ENCODE results near the gene NPLOC4.

The NPLOC4 gene

GRCh38 chr17:81522491-81523401 lies 114.2 kb downstream of the NPLOC4 start:
- H3K36me3 ChIP-seq (ENCODE audit: control insufficient read depth, insufficient read depth, low read length): no peaks in the 10 kb centered on the region
- no peak overlapping the region for H3K4me3 ChIP-seq (ENCODE audit: insufficient read depth, low read depth, low read length, poor library complexity, severe bottlenecking)
- no peak for DNase-seq
- no peaks in the 10 kb centered on the region for H3K9me3 ChIP-seq (ENCODE audit: control insufficient read depth, low read length)
- H3K27ac ChIP-seq (ENCODE audit: insufficient read depth, low read length, poor library complexity, severe bottlenecking): no peak overlapping the region
- H3K27me3 ChIP-seq (replicated peaks; ENCODE audit: control insufficient read depth, insufficient read depth, low read length, poor library complexity, severe bottlenecking): peaks cover 11% of the 10 kb centered on the region
- peaks cover 16% of the 10 kb centered on the region for H3K4me1 ChIP-seq (ENCODE audit: control insufficient read depth, insufficient read depth, low read length, poor library complexity, severe bottlenecking)

GRCh38 chr17:81520021-81520901 lies 116.7 kb downstream of the NPLOC4 start:
- peaks cover 32% of the 10 kb centered on the region for H3K4me1 ChIP-seq (ENCODE audit: control insufficient read depth, insufficient read depth, low read length, poor library complexity, severe bottlenecking)
- no peaks in the 10 kb centered on the region for H3K9me3 ChIP-seq (ENCODE audit: control insufficient read depth, low read length)
- no peaks in the 10 kb centered on the region for H3K36me3 ChIP-seq (ENCODE audit: control insufficient read depth, insufficient read depth, low read length)
- H3K27ac ChIP-seq (ENCODE audit: insufficient read depth, low read length, poor library complexity, severe bottlenecking): no peak overlapping the region
- H3K27me3 ChIP-seq (replicated peaks; ENCODE audit: control insufficient read depth, insufficient read depth, low read length, poor library complexity, severe bottlenecking): peaks cover 6% of the 10 kb centered on the region
- no peak for DNase-seq
- H3K4me3 ChIP-seq (ENCODE audit: insufficient read depth, low read depth, low read length, poor library complexity, severe bottlenecking): no peak overlapping the region

- H3K27ac ChIP-seq (ENCODE audit: insufficient read depth, low read length, poor library complexity, severe bottlenecking): peak overlapping the region; percentile 42
Measured at GRCh38 chr17:81519284-81520020, 117.5 kb downstream of the NPLOC4 start.

GRCh38 chr17:81518785-81519283 lies 118.1 kb downstream of the NPLOC4 start:
- DNase-seq: no peak
- peaks cover 35% of the 10 kb centered on the region for H3K4me1 ChIP-seq (ENCODE audit: control insufficient read depth, insufficient read depth, low read length, poor library complexity, severe bottlenecking)
- peak overlapping the region; percentile 42 for H3K27ac ChIP-seq (ENCODE audit: insufficient read depth, low read length, poor library complexity, severe bottlenecking)

More at GRCh38 chr17:81519284-81520020, 117.5 kb downstream of the NPLOC4 start:
- Histone ChIP-seq H3K9me3 (ENCODE audit: control insufficient read depth, low read length) (no peaks in the 10 kb centered on the region), H3K27me3 (replicated peaks; ENCODE audit: control insufficient read depth, insufficient read depth, low read length, poor library complexity, severe bottlenecking) (peaks cover 4% of the 10 kb centered on the region), H3K36me3 (ENCODE audit: control insufficient read depth, insufficient read depth, low read length) (no peaks in the 10 kb centered on the region), H3K4me3 (ENCODE audit: insufficient read depth, low read depth, low read length, poor library complexity, severe bottlenecking) (peak overlapping the region; percentile 64), H3K4me1 (ENCODE audit: control insufficient read depth, insufficient read depth, low read length, poor library complexity, severe bottlenecking) (peaks cover 35% of the 10 kb centered on the region)
- peak; percentile 65 to 70 (median 66) for DNase-seq

GRCh38 chr17:81518113-81518784 lies 118.7 kb downstream of the NPLOC4 start:
- H3K27ac ChIP-seq (ENCODE audit: insufficient read depth, low read length, poor library complexity, severe bottlenecking): no peak overlapping the region
- DNase-seq: no peak
- peaks cover 40% of the 10 kb centered on the region for H3K4me1 ChIP-seq (ENCODE audit: control insufficient read depth, insufficient read depth, low read length, poor library complexity, severe bottlenecking)
- no peaks in the 10 kb centered on the region for H3K9me3 ChIP-seq (ENCODE audit: control insufficient read depth, low read length)
- H3K36me3 ChIP-seq (ENCODE audit: control insufficient read depth, insufficient read depth, low read length): no peaks in the 10 kb centered on the region
- H3K4me3 ChIP-seq (ENCODE audit: insufficient read depth, low read depth, low read length, poor library complexity, severe bottlenecking): no peak overlapping the region
- no peaks in the 10 kb centered on the region for H3K27me3 ChIP-seq (replicated peaks; ENCODE audit: control insufficient read depth, insufficient read depth, low read length, poor library complexity, severe bottlenecking)

More at GRCh38 chr17:81518785-81519283, 118.1 kb downstream of the NPLOC4 start:
- H3K4me3 ChIP-seq (ENCODE audit: insufficient read depth, low read depth, low read length, poor library complexity, severe bottlenecking): peak overlapping the region; percentile 64
- no peaks in the 10 kb centered on the region for H3K27me3 ChIP-seq (replicated peaks; ENCODE audit: control insufficient read depth, insufficient read depth, low read length, poor library complexity, severe bottlenecking)
- H3K36me3 ChIP-seq (ENCODE audit: control insufficient read depth, insufficient read depth, low read length): no peaks in the 10 kb centered on the region
- no peaks in the 10 kb centered on the region for H3K9me3 ChIP-seq (ENCODE audit: control insufficient read depth, low read length)

- Histone ChIP-seq H3K9me3 (ENCODE audit: control insufficient read depth, low read length) (no peaks in the 10 kb centered on the region), H3K4me3 (ENCODE audit: insufficient read depth, low read depth, low read length, poor library complexity, severe bottlenecking) (no peak overlapping the region), H3K27ac (ENCODE audit: insufficient read depth, low read length, poor library complexity, severe bottlenecking) (peak overlapping the region; percentile 7), H3K36me3 (ENCODE audit: control insufficient read depth, insufficient read depth, low read length) (no peaks in the 10 kb centered on the region), H3K4me1 (ENCODE audit: control insufficient read depth, insufficient read depth, low read length, poor library complexity, severe bottlenecking) (peaks cover 43% of the 10 kb centered on the region), H3K27me3 (replicated peaks; ENCODE audit: control insufficient read depth, insufficient read depth, low read length, poor library complexity, severe bottlenecking) (no peaks in the 10 kb centered on the region)
- DNase-seq: no peak
Measured at GRCh38 chr17:81517339-81518112, 119.4 kb downstream of the NPLOC4 start.

- no peak for DNase-seq
- H3K27me3 ChIP-seq (replicated peaks; ENCODE audit: control insufficient read depth, insufficient read depth, low read length, poor library complexity, severe bottlenecking): no peaks in the 10 kb centered on the region
- no peaks in the 10 kb centered on the region for H3K36me3 ChIP-seq (ENCODE audit: control insufficient read depth, insufficient read depth, low read length)
- no peaks in the 10 kb centered on the region for H3K9me3 ChIP-seq (ENCODE audit: control insufficient read depth, low read length)
- no peak overlapping the region for H3K4me3 ChIP-seq (ENCODE audit: insufficient read depth, low read depth, low read length, poor library complexity, severe bottlenecking)
- H3K27ac ChIP-seq (ENCODE audit: insufficient read depth, low read length, poor library complexity, severe bottlenecking): peak overlapping the region; percentile 7
- H3K4me1 ChIP-seq (ENCODE audit: control insufficient read depth, insufficient read depth, low read length, poor library complexity, severe bottlenecking): peaks cover 43% of the 10 kb centered on the region
Measured at GRCh38 chr17:81517009-81517338, 119.9 kb downstream of the NPLOC4 start.

- Histone ChIP-seq H3K27ac (ENCODE audit: insufficient read depth, low read length, poor library complexity, severe bottlenecking) (no peak overlapping the region), H3K36me3 (ENCODE audit: control insufficient read depth, insufficient read depth, low read length) (peaks cover 4% of the 10 kb centered on the region), H3K4me1 (ENCODE audit: control insufficient read depth, insufficient read depth, low read length, poor library complexity, severe bottlenecking) (peaks cover 44% of the 10 kb centered on the region), H3K4me3 (ENCODE audit: insufficient read depth, low read depth, low read length, poor library complexity, severe bottlenecking) (no peak overlapping the region), H3K27me3 (replicated peaks; ENCODE audit: control insufficient read depth, insufficient read depth, low read length, poor library complexity, severe bottlenecking) (no peaks in the 10 kb centered on the region), H3K9me3 (ENCODE audit: control insufficient read depth, low read length) (no peaks in the 10 kb centered on the region)
- no peak for DNase-seq
Measured at GRCh38 chr17:81516439-81516838, 120.5 kb downstream of the NPLOC4 start.

Data from effector memory CD4-positive, alpha-beta T cell (primary cell).